Peyer's patch (tissue), 4 donors: Measurements from ENCODE around the gene SLC37A3. TPM values are rescaled to one million over a fixed set of nuclear protein-coding genes. Genes with fewer than 3 reads are reported as not detected.
A peak's percentile ranks its signal among the peaks of the same experiment; 100 is the strongest.

ENCODE experiments used
- DNase-seq, 3 donors: peaks; one replicate each; pipeline ENCODE4 v3.0.0-alpha.2; 2017 to 2019
- H3K27ac ChIP-seq, 4 donors: fragments of 200-600 bp; sonication (generic); one replicate each; pipeline ENCODE4 v1.5.1; 2016 to 2019
- H3K27me3 ChIP-seq, 2 donors: fragments of 200-600 bp; sonication (generic); one replicate each; pipeline ENCODE4 v1.5.1; 2019
- H3K36me3 ChIP-seq, 3 donors: fragments of 200-600 bp; sonication (generic); one replicate each; pipeline ENCODE4 v1.5.1; 2016 to 2019
- H3K4me1 ChIP-seq, 4 donors: fragments of 200-600 bp; sonication (generic); one replicate each; pipeline ENCODE4 v1.5.1; 2016 to 2019
- H3K4me3 ChIP-seq, 4 donors: fragments of 200-600 bp; sonication (generic); 1 replicate in 3 of 4; 2 replicates in 1 of 4; pipeline ENCODE4 v1.5.1; 2016 to 2019; ENCODE audit warnings: mild to moderate bottlenecking in 1 of 4
- H3K9me3 ChIP-seq, 4 donors: fragments of 200-600 bp; sonication (generic); one replicate each; pipeline ENCODE4 v1.5.1; 2016 to 2019; ENCODE audit warnings: mild to moderate bottlenecking in 1 of 4
- POLR2A ChIP-seq, 2 donors: fragments of 450-650 bp; IDR thresholded peaks; one replicate each; pipeline ENCODE4 v1.5.1; 2017; ENCODE audit warnings: antibody characterized with exemption in 2 of 2, mild to moderate bottlenecking in 2 of 2, moderate library complexity in 2 of 2
- total RNA-seq, 4 donors: library from RNA; depleted of rRNA; stranded (reverse); fragments of >200 nt; gene quantifications; one replicate each; pipeline ENCODE4 v1.1.0, GENCODE V29; 2016
- TF ChIP-seq, protein P1 (sequence below), 6 experiments: fragments of 450-650 bp in 4 of 6; fragments of 200-600 bp in 2 of 6; sonication (generic) in 1 of 6; IDR thresholded peaks; one replicate each; pipeline ENCODE4 v1.5.1; 2017 to 2019; ENCODE audit warnings: antibody characterized with exemption in 6 of 6, mild to moderate bottlenecking in 3 of 6, moderate library complexity in 1 of 6

SLC37A3 gene
- total RNA-seq, 4 donors from 2014 or later = 45.4 to 124 (median 98.9) TPM

DNA sequence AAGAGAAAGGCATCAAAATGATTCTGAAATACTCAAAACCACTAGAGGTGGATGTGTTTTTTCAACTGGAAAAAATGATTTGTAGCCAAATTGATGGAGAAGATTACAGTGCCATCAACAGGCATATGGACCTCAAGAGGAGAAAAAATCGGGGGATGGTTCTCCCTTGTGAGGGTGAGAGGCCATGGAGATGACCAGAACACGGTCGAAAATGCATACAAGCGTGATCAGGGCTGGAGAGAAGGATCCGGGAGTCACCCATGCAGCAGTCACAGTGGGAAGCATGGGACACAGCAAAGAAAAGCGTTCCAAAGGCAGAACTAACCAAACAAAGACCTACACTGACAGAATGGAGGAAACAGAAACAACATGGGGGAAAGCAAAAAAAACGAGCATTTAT, 80.3 kb downstream of the SLC37A3 start:
- Histone ChIP-seq H3K4me1 (peaks cover 0 to 23% (median 4%) of the 10 kb centered on the region in 4 donors), H3K4me3 (no peak overlapping the region), H3K36me3 (no peaks in the 10 kb centered on the region), H3K27ac (no peak overlapping the region), H3K27me3 (no peaks in the 10 kb centered on the region), H3K9me3 (no peaks in the 10 kb centered on the region)
- DNase-seq = no peak
- TF ChIP-seq, protein P1, sequence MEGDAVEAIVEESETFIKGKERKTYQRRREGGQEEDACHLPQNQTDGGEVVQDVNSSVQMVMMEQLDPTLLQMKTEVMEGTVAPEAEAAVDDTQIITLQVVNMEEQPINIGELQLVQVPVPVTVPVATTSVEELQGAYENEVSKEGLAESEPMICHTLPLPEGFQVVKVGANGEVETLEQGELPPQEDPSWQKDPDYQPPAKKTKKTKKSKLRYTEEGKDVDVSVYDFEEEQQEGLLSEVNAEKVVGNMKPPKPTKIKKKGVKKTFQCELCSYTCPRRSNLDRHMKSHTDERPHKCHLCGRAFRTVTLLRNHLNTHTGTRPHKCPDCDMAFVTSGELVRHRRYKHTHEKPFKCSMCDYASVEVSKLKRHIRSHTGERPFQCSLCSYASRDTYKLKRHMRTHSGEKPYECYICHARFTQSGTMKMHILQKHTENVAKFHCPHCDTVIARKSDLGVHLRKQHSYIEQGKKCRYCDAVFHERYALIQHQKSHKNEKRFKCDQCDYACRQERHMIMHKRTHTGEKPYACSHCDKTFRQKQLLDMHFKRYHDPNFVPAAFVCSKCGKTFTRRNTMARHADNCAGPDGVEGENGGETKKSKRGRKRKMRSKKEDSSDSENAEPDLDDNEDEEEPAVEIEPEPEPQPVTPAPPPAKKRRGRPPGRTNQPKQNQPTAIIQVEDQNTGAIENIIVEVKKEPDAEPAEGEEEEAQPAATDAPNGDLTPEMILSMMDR (IDR thresholded peaks at IDR 0.05) = no peak
- no peak for TF ChIP-seq POLR2A (IDR thresholded peaks at IDR 0.05)

DNA sequence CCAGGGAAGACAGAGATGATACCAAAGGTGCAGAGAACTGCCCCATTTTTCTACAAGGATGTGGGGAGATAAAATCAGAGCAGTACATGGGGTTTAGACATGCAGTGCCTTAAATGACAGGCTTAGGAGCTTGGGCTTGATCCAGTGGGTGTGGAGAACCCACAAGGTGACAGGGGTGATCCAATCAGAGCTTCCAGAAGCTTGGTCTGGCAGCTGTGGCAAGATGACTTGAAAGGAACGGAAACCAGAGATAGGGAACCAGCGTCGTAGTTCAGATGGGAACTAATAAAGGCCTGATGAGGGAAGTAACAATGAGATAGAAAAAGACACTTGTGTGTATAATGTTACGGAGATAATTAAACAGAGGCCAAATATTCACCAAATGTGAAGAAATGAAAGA, 80.7 kb downstream of the SLC37A3 start:
- TF ChIP-seq, protein P1 (IDR thresholded peaks at IDR 0.05) = no peak
- TF ChIP-seq POLR2A (IDR thresholded peaks at IDR 0.05) = no peak
- DNase-seq = no peak
- Histone ChIP-seq H3K27ac (no peak overlapping the region), H3K27me3 (no peaks in the 10 kb centered on the region), H3K4me1 (peaks cover 0 to 23% (median 4%) of the 10 kb centered on the region in 4 donors), H3K36me3 (no peaks in the 10 kb centered on the region), H3K4me3 (no peak overlapping the region), H3K9me3 (no peaks in the 10 kb centered on the region)

DNA sequence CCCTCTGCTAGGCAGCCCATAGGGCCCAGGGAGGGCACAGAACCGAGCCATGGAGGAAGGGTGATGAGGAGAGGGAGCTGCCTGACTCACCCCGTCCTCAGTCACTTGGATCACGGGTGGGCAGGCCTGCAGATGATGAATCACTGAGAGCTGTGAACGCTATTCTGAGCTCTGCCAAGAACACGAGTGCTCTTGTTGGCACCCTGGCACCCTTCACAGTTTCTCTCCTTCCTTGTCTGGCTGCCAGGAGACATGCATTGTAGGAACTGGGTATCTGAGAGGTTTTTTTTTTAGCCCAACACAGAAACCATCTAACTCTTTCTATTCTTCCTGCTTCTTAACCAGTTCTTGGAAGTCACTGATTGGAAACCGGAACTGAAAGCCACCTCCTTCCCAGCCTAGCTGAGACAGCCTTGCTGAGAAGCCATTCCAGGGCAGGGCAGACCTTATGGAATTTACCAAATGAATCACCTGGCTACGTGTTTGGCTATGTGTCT, 82.1 kb downstream of the SLC37A3 start:
- H3K4me3 ChIP-seq = peak overlapping the region in 2 of 4 donors; percentile 16 to 27
- no peaks in the 10 kb centered on the region for H3K27me3 ChIP-seq
- peak overlapping the region in 3 of 4 donors; percentile 26 to 81 (median 68) for H3K27ac ChIP-seq
- H3K9me3 ChIP-seq = peaks cover 0 to 6% (median 0%) of the 10 kb centered on the region in 4 donors
- DNase-seq = peak in 2 of 3 donors; percentile 67 to 80
- peaks cover 0 to 23% (median 4%) of the 10 kb centered on the region in 4 donors for H3K4me1 ChIP-seq
- H3K36me3 ChIP-seq = no peaks in the 10 kb centered on the region
- peak in 1 of 2 donors; percentile 22 for TF ChIP-seq POLR2A (IDR thresholded peaks at IDR 0.05)
- TF ChIP-seq, protein P1 (IDR thresholded peaks at IDR 0.05) = no peak

DNA sequence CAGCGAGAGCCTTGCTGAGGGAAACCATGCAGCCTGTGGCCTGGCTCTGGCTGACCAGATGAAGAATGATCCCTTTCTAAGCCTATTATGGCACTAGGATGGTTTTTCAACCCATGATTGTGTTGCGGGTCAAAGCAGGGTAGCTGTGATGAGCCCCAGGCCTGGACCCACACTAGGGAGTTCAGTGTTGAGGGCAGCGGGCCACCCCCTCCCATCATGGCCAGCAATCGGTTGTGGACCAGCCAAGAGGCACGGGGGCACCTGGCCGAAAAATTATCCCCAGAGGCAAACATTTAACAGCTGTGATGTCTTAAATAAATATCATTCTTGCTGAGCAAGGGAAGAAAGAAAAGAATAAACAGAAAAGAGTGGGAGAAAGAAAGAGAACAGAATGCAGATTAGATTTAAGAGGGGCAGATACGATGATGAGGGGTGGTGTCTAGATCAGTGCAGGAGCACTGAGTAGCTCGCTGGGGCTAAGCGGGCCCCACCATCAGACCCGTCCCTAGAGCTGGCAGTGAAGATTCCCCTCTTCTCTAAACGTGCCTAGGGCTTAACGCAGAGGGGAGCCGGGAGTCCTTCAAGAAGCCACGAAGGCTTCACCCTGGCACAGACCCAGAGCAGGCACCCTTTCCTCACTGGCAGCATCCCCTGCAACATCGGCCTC, 82.7 kb downstream of the SLC37A3 start:
- Histone ChIP-seq H3K4me1 (peaks cover 0 to 23% (median 4%) of the 10 kb centered on the region in 4 donors), H3K27ac (peak overlapping the region in 3 of 4 donors; percentile 26 to 81 (median 68)), H3K4me3 (peak overlapping the region in 2 of 4 donors; percentile 16 to 27), H3K9me3 (peaks cover 0 to 6% (median 0%) of the 10 kb centered on the region in 4 donors), H3K36me3 (no peaks in the 10 kb centered on the region), H3K27me3 (no peaks in the 10 kb centered on the region)
- no peak for DNase-seq
- no peak for TF ChIP-seq POLR2A (IDR thresholded peaks at IDR 0.05)
- TF ChIP-seq, protein P1 (IDR thresholded peaks at IDR 0.05) = no peak

DNA sequence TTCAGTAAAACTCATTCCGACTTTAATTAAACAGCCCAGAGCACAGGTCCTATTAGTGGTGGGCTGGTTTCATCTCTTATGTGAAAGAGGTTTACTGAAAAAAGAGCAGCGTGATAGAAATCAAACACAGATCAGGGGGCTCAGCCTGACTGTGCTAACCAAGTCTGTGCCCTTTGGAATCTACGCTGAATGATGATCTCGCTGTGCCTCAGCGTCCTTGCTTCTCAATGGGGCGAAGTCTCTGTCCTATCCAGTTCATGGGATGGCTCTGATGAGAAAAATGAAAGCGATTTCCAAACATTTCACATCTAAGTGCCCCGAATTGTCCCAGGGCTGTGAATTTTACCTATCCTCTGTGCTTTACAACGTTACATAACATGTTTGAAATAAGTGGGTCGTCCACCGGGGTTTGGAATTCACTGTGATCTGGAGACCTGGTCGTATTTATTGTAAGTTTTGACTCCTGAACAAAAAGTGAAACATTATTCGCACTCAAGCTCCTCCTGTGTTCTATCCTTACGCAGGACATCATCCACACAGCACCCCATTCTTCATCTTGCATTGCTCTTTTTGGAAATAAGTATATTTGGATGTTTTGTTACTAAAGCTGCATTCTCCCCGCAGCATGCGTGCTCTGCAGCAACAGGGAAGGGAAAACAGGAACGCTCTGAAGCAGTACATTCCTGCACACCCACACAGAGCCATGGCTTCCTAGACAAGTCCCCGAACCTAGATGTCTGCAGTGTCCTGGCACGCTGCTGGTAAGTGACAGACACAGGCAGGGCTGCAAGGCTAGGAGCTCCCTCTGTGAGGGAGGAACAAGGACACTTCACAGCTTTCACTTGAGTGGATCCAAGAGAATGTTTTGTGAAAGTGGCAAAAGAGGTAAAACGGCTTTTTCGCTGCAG, 83.5 kb downstream of the SLC37A3 start:
- Histone ChIP-seq H3K27ac (peak overlapping the region in 1 of 4 donors; percentile 68), H3K4me1 (peaks cover 0 to 23% (median 4%) of the 10 kb centered on the region in 4 donors), H3K36me3 (no peaks in the 10 kb centered on the region), H3K9me3 (peaks cover 0 to 6% (median 0%) of the 10 kb centered on the region in 4 donors), H3K4me3 (no peak overlapping the region), H3K27me3 (no peaks in the 10 kb centered on the region)
- DNase-seq = no peak
- TF ChIP-seq, protein P1 (IDR thresholded peaks at IDR 0.05) = no peak
- no peak for TF ChIP-seq POLR2A (IDR thresholded peaks at IDR 0.05)
